GM18951 (cell line): ENCODE data around the gene EML1.

Experiments used
- POLR2A ChIP-seq: IDR thresholded peaks from 4 replicates; pipeline ENCODE4 v1.6.1; 2011; ENCODE audit warnings: mild to moderate bottlenecking; ENCODE audit not compliant: insufficient read length, insufficient read depth; ENCODE audit errors: extremely low read depth
- in situ Hi-C: fragments of 300-500 bp; cut with MboI; formaldehyde crosslinking; loops from one replicate; pipeline ENCODE4 v1.12.0; 2022; ENCODE audit warnings: low sequenced_read_pairs, mixed read lengths, inconsistent platforms; ENCODE audit not compliant: unreplicated experiment

The EML1 gene

DNA sequence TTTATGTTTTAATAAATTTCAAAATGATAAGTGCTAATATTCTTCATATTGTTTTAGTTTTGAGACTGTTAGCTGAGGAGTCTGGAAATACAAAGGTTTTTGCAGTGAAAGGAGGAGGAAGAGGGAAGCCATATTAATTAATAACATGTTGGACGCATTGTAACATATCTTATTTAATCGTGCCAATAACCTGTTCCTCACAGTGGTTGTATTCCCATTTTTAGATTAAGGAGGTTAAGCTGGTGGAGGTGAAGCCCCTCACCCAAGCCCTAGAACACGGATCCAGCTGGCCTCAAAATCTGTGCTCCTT is 92.4 kb downstream of the EML1 start:
- no peak for TF ChIP-seq POLR2A
- in situ Hi-C loops = loop anchor here (25.0 kb wide), 2 partner anchors 173 to 373 kb away; no protein-coding TSS in a partner anchor

GRCh38 chr14:99887407-99887806 is 94.2 kb downstream of the EML1 start:
- in situ Hi-C loops = loop anchor here (25.0 kb wide), 2 partner anchors 175 to 375 kb away; no protein-coding TSS in a partner anchor
- TF ChIP-seq POLR2A = no peak

DNA sequence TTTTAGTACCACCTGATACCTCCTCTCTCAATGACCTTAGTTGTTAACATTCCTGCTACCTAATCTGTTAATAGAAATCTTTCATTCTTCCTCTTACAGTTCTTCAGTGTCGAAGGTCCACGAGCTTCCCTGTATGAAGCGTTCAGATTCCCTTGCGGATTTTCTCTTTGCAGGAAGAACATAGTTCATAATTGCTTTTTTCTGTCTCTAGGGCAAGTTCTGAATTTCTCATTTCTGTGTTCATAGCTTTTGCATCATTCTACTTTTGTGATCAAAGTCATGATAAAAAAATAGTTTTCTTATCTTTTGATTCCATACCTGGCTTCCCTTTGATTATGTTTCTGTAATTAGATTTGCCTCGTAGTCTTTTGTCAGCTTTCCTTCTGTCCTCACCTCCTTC is 94.9 kb downstream of the EML1 start:
- TF ChIP-seq POLR2A = no peak
- in situ Hi-C loops = loop anchor here (25.0 kb wide), 2 partner anchors 176 to 376 kb away; no protein-coding TSS in a partner anchor

- in situ Hi-C loops = loop anchor here (25.0 kb wide), 2 partner anchors 177 to 377 kb away; no protein-coding TSS in a partner anchor
These were observed 96.1 kb downstream of the EML1 start for GRCh38 chr14:99889268-99889667.

GRCh38 chr14:99891266-99891665 is 98.1 kb downstream of the EML1 start:
- in situ Hi-C loops = loop anchor here (25.0 kb wide), 2 partner anchors 179 to 379 kb away; no protein-coding TSS in a partner anchor
- no peak for TF ChIP-seq POLR2A

More at GRCh38 chr14:99889268-99889667, 96.1 kb downstream of the EML1 start:
- no peak for TF ChIP-seq POLR2A

DNA sequence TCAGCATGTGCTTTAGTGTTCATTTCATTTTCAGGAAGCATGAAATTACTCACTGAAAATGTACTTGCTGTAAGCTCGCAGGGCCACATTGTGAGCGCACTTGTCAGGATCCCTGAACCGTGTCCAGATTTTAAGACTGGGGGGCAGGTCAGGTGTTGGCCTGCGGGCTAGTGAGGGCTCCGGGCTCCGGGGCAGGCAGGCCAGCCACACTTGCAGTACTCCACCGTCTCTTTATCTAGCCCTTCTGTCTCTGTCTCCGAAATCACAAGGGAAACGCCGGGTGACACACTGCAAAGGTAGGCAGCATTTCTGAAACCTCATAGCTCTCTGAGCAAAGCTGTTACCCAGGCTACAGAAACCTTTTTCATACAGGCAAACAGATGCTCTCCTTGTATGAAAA is 98.7 kb downstream of the EML1 start:
- TF ChIP-seq POLR2A = no peak
- in situ Hi-C loops = loop anchor here (25.0 kb wide), 2 partner anchors 180 to 380 kb away; no protein-coding TSS in a partner anchor

GRCh38 chr14:99892406-99892805 is 99.2 kb downstream of the EML1 start:
- in situ Hi-C loops = loop anchor here (25.0 kb wide), 2 partner anchors 180 to 380 kb away; no protein-coding TSS in a partner anchor

GRCh38 chr14:99896361-99896760 is 103.1 kb downstream of the EML1 start:
- TF ChIP-seq POLR2A = no peak
- in situ Hi-C loops = loop anchor here (25.0 kb wide), 2 partner anchors 184 to 384 kb away; no protein-coding TSS in a partner anchor

More at GRCh38 chr14:99892406-99892805, 99.2 kb downstream of the EML1 start:
- TF ChIP-seq POLR2A = no peak

GRCh38 chr14:99899578-99900178 is 106.5 kb downstream of the EML1 start:
- in situ Hi-C loops = loop anchor here (25.0 kb wide), 2 partner anchors 187 to 387 kb away; no protein-coding TSS in a partner anchor
- TF ChIP-seq POLR2A = no peak

GRCh38 chr14:99902925-99903324 is 109.7 kb downstream of the EML1 start:
- no peak for TF ChIP-seq POLR2A
- in situ Hi-C loops = no loop called here

DNA sequence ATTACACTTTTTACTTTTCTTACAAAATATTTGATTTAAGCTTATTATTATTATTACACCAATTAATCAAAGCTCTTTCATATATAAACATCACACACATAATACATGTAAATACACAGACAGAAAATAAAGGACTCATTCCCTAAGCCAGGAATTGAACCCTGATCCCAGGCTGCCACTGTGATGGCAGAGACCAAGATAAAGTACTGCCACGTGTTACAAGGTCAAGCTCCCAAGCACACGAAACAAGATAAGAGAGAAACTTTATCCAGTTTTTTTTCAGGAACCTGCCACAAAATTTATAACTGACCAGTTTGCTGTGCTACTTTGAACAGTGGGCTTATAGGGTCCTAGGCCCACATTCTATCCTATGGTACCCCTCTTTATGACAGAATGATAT is 111.3 kb downstream of the EML1 start:
- no peak for TF ChIP-seq POLR2A
- in situ Hi-C loops = no loop called here

- in situ Hi-C loops = no loop called here
- no peak for TF ChIP-seq POLR2A
These were observed 111.9 kb downstream of the EML1 start for GRCh38 chr14:99905121-99905520.

DNA sequence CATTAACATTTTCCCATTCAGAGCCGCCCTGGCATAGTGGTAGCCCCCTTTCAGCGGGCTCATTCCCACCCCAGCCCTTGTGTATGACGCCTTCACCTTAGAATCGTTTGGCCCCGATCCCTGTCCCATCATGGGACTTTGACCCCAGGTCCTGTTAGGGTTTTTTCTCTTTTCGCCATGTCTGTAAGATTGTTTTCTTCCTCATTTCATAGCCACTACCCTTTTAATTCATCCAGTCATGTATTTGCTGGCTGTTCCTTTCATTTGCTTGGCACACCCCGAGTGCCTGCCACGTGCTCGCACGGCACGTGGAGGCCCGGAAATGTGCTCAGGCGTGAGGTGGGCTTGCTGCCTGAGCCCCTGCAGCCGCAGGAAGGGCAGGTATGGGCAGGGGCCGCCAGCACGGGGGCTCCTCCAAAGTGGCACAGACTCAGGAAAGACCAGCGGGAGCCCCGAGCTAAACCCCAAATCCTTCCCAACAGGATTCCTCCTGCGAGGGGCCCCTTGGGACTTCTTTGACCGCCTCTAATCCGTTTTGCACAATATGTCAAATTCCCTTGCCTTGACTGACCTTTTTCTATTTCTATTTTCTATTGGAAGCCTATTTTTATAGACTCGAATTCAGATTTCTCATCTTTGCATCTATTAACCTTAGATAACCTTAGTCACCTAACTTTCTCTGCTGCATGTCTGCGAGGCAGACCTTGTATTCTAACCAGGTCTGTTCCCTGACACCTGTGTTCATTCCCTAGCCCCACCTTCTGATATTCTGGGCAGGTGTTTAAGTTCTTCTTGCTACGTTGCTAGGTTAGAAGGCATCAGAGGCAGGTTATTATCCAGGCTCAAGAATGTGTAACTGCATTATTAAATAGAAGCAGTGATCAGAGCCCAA is 114.8 kb downstream of the EML1 start:
- in situ Hi-C loops = no loop called here
- no peak for TF ChIP-seq POLR2A
